Measurements from ENCODE around the gene CYSTM1.
A peak's percentile ranks its signal among the peaks of the same experiment; 100 is the strongest.

The CYSTM1 gene

DNA sequence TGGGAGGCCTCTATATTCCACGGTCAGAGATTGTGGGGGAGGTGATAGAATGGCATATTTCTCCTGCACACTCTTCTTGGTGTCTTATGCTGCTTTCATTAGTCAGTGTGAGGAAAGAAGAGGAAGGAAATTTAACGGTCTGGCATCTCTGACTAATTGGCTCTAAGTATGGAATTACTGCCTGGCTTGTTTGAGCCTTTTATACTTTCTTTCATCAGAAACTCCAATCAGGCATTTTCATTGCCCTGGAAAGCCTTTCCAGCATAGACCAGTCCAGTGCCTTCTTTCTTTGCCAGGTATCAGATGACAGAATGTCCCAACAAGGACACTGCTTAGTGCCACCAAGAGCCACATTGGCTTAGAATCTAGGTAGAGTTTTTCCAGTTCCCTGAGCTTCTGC lies 30.2 kb downstream of the CYSTM1 start:
- Histone ChIP-seq H3K9me3 (ENCODE audit: control insufficient read depth in 2 of 2, low read length in 2 of 2) (no peaks in the 10 kb centered on the region), H3K4me3 (ENCODE audit: low read length in 2 of 2) (no peak overlapping the region), H3K27me3 (ENCODE audit: control insufficient read depth in 2 of 2, insufficient read depth in 2 of 2, low read length in 2 of 2) (no peaks in the 10 kb centered on the region), H3K27ac (ENCODE audit: low read depth in 2 of 2, low read length in 2 of 2) (no peak overlapping the region), H3K4me1 (ENCODE audit: control insufficient read depth in 2 of 2, insufficient read depth in 2 of 2, low read length in 2 of 2) (no peaks in the 10 kb centered on the region), H3K36me3 (ENCODE audit: control insufficient read depth in 2 of 2, insufficient read depth in 2 of 2, low read length in 2 of 2) (peaks cover 0 to 4% of the 10 kb centered on the region in 2 donors), H3K9ac (ENCODE audit: low read depth in 1 of 2, low read length in 2 of 2) (no peak overlapping the region)

GRCh38 chr5:140205952-140206351 lies 31.0 kb downstream of the CYSTM1 start:
- H3K9me3 ChIP-seq (ENCODE audit: control insufficient read depth in 2 of 2, low read length in 2 of 2): no peaks in the 10 kb centered on the region
- H3K4me3 ChIP-seq (ENCODE audit: low read length in 2 of 2): no peak overlapping the region
- H3K27ac ChIP-seq (ENCODE audit: low read depth in 2 of 2, low read length in 2 of 2): no peak overlapping the region
- no peaks in the 10 kb centered on the region for H3K27me3 ChIP-seq (ENCODE audit: control insufficient read depth in 2 of 2, insufficient read depth in 2 of 2, low read length in 2 of 2)
- H3K4me1 ChIP-seq (ENCODE audit: control insufficient read depth in 2 of 2, insufficient read depth in 2 of 2, low read length in 2 of 2): no peaks in the 10 kb centered on the region
- H3K9ac ChIP-seq (ENCODE audit: low read depth in 1 of 2, low read length in 2 of 2): no peak overlapping the region
- H3K36me3 ChIP-seq (ENCODE audit: control insufficient read depth in 2 of 2, insufficient read depth in 2 of 2, low read length in 2 of 2): peaks cover 0 to 4% of the 10 kb centered on the region in 2 donors

- Histone ChIP-seq H3K9me3 (ENCODE audit: control insufficient read depth in 2 of 2, low read length in 2 of 2) (no peaks in the 10 kb centered on the region), H3K27ac (ENCODE audit: low read depth in 2 of 2, low read length in 2 of 2) (no peak overlapping the region), H3K4me3 (ENCODE audit: low read length in 2 of 2) (no peak overlapping the region), H3K36me3 (ENCODE audit: control insufficient read depth in 2 of 2, insufficient read depth in 2 of 2, low read length in 2 of 2) (peaks cover 0 to 4% of the 10 kb centered on the region in 2 donors), H3K4me1 (ENCODE audit: control insufficient read depth in 2 of 2, insufficient read depth in 2 of 2, low read length in 2 of 2) (no peaks in the 10 kb centered on the region), H3K9ac (ENCODE audit: low read depth in 1 of 2, low read length in 2 of 2) (no peak overlapping the region), H3K27me3 (ENCODE audit: control insufficient read depth in 2 of 2, insufficient read depth in 2 of 2, low read length in 2 of 2) (no peaks in the 10 kb centered on the region)
These were observed 32.4 kb downstream of the CYSTM1 start for GRCh38 chr5:140207250-140207964.

GRCh38 chr5:140208065-140208464 lies 33.1 kb downstream of the CYSTM1 start:
- H3K4me3 ChIP-seq (ENCODE audit: low read length in 2 of 2): no peak overlapping the region

DNA sequence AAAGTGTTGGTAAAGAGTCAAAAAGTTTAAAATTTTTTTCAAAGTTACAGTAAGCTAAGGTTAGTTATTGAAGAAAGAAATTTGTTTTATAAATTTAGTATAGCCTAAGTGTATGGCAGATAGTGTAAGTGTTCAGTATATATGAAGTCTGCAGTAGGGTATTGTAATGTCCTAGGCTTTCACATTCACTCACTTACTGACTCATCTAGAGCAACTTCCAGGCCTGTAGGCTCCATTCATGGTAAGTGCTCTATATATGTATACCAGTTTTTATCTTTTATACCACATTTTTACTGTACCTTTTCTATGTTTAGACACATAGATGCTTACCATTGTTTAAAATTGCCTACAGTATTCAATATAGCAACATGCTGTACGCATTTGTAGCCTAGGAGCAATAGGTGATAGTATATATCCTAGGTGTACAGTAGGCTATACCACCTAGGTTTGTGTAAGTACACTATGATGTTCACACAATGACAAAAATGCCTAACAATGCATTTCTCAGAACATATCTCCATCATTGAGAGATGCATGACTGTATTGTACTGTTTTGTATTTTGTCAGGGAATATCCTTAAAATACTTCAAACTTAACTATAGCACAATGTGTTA lies 38.5 kb downstream of the CYSTM1 start:
- Histone ChIP-seq H3K9me3 (ENCODE audit: control insufficient read depth in 2 of 2, low read length in 2 of 2) (no peaks in the 10 kb centered on the region), H3K27ac (ENCODE audit: low read depth in 2 of 2, low read length in 2 of 2) (no peak overlapping the region), H3K9ac (ENCODE audit: low read depth in 1 of 2, low read length in 2 of 2) (no peak overlapping the region), H3K36me3 (ENCODE audit: control insufficient read depth in 2 of 2, insufficient read depth in 2 of 2, low read length in 2 of 2) (no peaks in the 10 kb centered on the region), H3K4me3 (ENCODE audit: low read length in 2 of 2) (no peak overlapping the region), H3K4me1 (ENCODE audit: control insufficient read depth in 2 of 2, insufficient read depth in 2 of 2, low read length in 2 of 2) (peaks cover 14 to 24% of the 10 kb centered on the region in 2 donors), H3K27me3 (ENCODE audit: control insufficient read depth in 2 of 2, insufficient read depth in 2 of 2, low read length in 2 of 2) (no peaks in the 10 kb centered on the region)

More at GRCh38 chr5:140208065-140208464, 33.1 kb downstream of the CYSTM1 start:
- H3K27me3 ChIP-seq (ENCODE audit: control insufficient read depth in 2 of 2, insufficient read depth in 2 of 2, low read length in 2 of 2): no peaks in the 10 kb centered on the region
- H3K4me1 ChIP-seq (ENCODE audit: control insufficient read depth in 2 of 2, insufficient read depth in 2 of 2, low read length in 2 of 2): no peaks in the 10 kb centered on the region
- no peaks in the 10 kb centered on the region for H3K9me3 ChIP-seq (ENCODE audit: control insufficient read depth in 2 of 2, low read length in 2 of 2)
- no peak overlapping the region for H3K9ac ChIP-seq (ENCODE audit: low read depth in 1 of 2, low read length in 2 of 2)
- H3K36me3 ChIP-seq (ENCODE audit: control insufficient read depth in 2 of 2, insufficient read depth in 2 of 2, low read length in 2 of 2): peaks cover 0 to 4% of the 10 kb centered on the region in 2 donors
- no peak overlapping the region for H3K27ac ChIP-seq (ENCODE audit: low read depth in 2 of 2, low read length in 2 of 2)

GRCh38 chr5:140214831-140215230 lies 39.8 kb downstream of the CYSTM1 start:
- no peak overlapping the region for H3K4me3 ChIP-seq (ENCODE audit: low read length in 2 of 2)
- no peaks in the 10 kb centered on the region for H3K36me3 ChIP-seq (ENCODE audit: control insufficient read depth in 2 of 2, insufficient read depth in 2 of 2, low read length in 2 of 2)
- H3K27me3 ChIP-seq (ENCODE audit: control insufficient read depth in 2 of 2, insufficient read depth in 2 of 2, low read length in 2 of 2): no peaks in the 10 kb centered on the region
- H3K27ac ChIP-seq (ENCODE audit: low read depth in 2 of 2, low read length in 2 of 2): no peak overlapping the region
- no peak overlapping the region for H3K9ac ChIP-seq (ENCODE audit: low read depth in 1 of 2, low read length in 2 of 2)
- no peaks in the 10 kb centered on the region for H3K9me3 ChIP-seq (ENCODE audit: control insufficient read depth in 2 of 2, low read length in 2 of 2)
- peaks cover 24 to 34% of the 10 kb centered on the region in 2 donors for H3K4me1 ChIP-seq (ENCODE audit: control insufficient read depth in 2 of 2, insufficient read depth in 2 of 2, low read length in 2 of 2)

DNA sequence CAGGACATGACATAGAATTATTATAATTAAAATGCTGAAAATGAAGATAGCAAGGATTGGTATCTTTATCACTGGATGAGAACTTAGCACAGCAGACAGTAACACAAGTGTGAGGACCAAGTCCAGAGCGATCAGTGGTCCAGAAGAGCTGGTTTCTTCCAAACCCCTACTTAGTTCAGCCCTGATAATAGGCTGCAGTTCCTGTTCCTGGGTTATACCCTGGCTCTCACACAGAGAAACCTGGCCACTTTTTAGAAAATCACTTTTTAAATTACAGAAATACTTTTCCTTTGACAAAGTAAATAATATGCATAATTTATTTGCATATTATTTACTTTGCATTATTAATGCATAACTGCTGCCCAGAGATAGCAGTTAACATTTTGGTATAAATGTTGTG lies 40.3 kb downstream of the CYSTM1 start:
- Histone ChIP-seq H3K36me3 (ENCODE audit: control insufficient read depth in 2 of 2, insufficient read depth in 2 of 2, low read length in 2 of 2) (no peaks in the 10 kb centered on the region), H3K9ac (ENCODE audit: low read depth in 1 of 2, low read length in 2 of 2) (no peak overlapping the region), H3K4me3 (ENCODE audit: low read length in 2 of 2) (no peak overlapping the region), H3K27ac (ENCODE audit: low read depth in 2 of 2, low read length in 2 of 2) (no peak overlapping the region), H3K9me3 (ENCODE audit: control insufficient read depth in 2 of 2, low read length in 2 of 2) (no peaks in the 10 kb centered on the region), H3K4me1 (ENCODE audit: control insufficient read depth in 2 of 2, insufficient read depth in 2 of 2, low read length in 2 of 2) (peaks cover 28 to 38% of the 10 kb centered on the region in 2 donors), H3K27me3 (ENCODE audit: control insufficient read depth in 2 of 2, insufficient read depth in 2 of 2, low read length in 2 of 2) (no peaks in the 10 kb centered on the region)

- Histone ChIP-seq H3K4me1 (ENCODE audit: control insufficient read depth in 2 of 2, insufficient read depth in 2 of 2, low read length in 2 of 2) (peaks cover 37 to 50% of the 10 kb centered on the region in 2 donors), H3K27me3 (ENCODE audit: control insufficient read depth in 2 of 2, insufficient read depth in 2 of 2, low read length in 2 of 2) (no peaks in the 10 kb centered on the region), H3K9me3 (ENCODE audit: control insufficient read depth in 2 of 2, low read length in 2 of 2) (no peaks in the 10 kb centered on the region), H3K4me3 (ENCODE audit: low read length in 2 of 2) (no peak overlapping the region), H3K27ac (ENCODE audit: low read depth in 2 of 2, low read length in 2 of 2) (peak overlapping the region; percentile 62 to 87), H3K36me3 (ENCODE audit: control insufficient read depth in 2 of 2, insufficient read depth in 2 of 2, low read length in 2 of 2) (no peaks in the 10 kb centered on the region), H3K9ac (ENCODE audit: low read depth in 1 of 2, low read length in 2 of 2) (peak overlapping the region; percentile 5 to 62)
These were observed 41.6 kb downstream of the CYSTM1 start for GRCh38 chr5:140216478-140217074.

DNA sequence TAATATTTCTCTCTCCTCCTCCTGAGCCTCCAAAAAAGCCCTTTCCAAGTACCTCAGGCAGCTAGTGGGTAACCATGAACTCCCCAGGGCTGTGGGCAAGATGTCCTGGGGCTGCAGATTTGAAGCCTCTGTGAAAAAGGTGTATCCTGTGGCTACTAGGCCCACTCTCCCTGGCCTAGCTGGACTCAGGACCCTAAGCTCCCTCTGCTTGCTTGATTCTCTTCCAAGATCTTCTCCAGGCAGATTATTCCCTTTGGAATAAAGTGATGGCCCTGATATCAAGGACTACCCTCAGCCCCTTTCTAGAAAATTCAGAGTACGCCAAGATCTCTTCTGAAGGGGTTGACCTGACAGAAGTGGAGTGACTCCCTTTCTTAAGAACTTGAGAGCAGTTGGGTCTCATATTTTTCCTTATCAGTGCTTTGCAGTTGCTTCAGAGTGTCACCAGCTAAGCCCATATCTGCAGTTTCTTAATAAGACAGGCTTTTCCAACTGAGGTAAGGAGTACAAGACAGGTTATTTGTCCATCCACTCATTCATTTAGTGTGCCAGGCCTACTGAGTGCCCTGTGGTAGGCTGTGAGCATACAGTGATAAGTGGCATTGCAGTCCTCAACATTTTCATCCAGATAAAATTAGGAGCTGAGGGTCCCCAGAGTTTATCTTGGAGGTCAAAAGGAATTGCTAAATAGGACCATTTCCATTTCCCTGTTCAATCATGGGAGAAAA lies 42.5 kb downstream of the CYSTM1 start:
- Histone ChIP-seq H3K9ac (ENCODE audit: low read depth in 1 of 2, low read length in 2 of 2) (no peak overlapping the region), H3K36me3 (ENCODE audit: control insufficient read depth in 2 of 2, insufficient read depth in 2 of 2, low read length in 2 of 2) (no peaks in the 10 kb centered on the region), H3K4me1 (ENCODE audit: control insufficient read depth in 2 of 2, insufficient read depth in 2 of 2, low read length in 2 of 2) (peaks cover 44 to 59% of the 10 kb centered on the region in 2 donors), H3K9me3 (ENCODE audit: control insufficient read depth in 2 of 2, low read length in 2 of 2) (no peaks in the 10 kb centered on the region), H3K27ac (ENCODE audit: low read depth in 2 of 2, low read length in 2 of 2) (no peak overlapping the region), H3K27me3 (ENCODE audit: control insufficient read depth in 2 of 2, insufficient read depth in 2 of 2, low read length in 2 of 2) (no peaks in the 10 kb centered on the region), H3K4me3 (ENCODE audit: low read length in 2 of 2) (no peak overlapping the region)

Measured in mucosa of rectum (tissue), 2 donors.